Measurements from ENCODE around the gene PPP4R2.
"Not testable (repeated sequence)": the region's sequence is repeated elsewhere in the genome, so short reads cannot be mapped to it uniquely, and the experiment has no call there.

PPP4R2 gene

DNA sequence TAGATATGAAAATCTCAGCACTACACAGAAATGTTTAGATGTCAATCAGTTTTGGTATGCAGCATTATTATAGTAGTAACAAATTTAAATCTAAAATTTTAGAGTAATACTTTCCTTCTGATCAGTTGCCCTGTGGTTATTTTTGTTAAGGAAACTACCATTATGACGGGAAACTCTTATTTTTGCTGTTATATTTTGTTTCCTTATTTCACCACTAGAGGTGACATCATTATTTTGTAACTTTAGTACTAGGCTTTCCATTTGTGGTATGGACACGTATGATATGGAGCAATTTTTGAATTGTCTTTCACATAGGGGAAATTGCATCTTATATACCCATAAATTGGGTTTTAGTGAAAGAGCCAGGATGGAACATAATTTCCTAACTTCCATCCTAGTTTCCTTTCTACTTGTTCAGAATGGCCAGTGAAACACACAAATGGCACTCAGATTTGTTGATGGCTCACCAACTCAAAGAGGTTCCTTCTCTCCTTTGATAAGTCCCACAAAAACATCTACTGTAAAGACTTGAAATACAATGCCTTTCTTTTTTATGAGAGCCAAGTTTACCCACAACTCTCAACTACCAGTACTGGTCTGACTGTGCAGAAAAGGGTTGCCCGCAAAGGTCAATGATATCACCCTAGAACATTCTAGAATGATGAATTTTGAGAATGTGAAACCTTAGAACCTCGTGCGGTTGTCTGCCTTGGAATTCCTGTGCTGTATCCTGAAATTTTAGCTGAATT is 19.4 kb upstream of the PPP4R2 start:
- no peak for DNase-seq

DNA sequence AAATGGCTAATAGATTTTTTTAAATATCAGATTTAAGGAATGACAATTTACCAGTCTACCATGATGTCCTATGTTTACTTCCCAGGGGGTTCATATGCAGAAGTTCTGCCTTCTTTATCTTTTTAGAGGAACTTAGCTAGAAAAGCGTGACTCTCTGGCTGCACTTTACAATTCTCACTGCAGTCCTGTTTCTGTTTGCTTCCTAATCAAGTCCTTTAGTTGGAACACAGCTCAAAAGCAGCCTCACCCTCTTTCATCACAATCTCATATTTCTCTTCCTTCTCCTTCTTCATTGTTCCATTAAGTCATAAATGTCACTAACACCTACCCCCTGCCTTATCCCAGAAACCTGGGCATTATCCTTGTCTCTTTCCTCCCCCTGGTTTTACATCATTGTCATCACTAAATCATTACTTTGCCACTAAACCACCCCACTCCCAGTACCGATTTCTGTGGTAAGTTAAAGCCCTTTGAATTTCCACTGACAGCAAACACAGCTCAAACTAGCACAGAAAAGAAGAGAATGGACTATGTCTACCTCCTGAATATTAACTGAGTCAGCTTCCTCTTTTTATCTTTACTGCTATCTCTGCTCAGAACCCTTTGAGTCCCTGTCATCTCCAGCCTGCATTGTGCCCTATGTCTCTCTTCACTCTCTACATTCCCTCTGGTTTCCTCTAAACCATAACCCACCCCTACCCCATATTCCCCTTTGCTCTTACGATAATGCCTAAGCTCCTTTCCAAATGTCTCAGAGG is 13.8 kb upstream of the PPP4R2 start:
- DNase-seq = no peak

DNA sequence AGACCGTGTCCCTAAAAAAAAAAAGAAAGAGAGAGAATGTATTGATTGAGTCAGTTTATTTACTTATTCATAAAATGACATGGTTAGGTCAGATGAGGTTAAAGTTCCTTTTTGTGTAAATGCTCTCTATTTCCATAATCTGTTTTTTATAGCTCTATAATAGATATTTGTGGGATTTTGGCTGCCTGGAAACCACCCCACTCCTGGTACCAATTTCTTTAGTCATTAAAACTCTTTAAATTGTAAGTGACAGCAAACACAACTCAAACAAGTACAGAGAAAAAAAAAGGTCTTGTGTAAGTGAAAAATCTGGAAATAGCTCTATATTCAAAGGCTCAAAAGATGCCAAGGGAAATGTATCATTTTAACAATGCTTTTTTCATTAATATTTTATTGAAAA is 11.0 kb upstream of the PPP4R2 start:
- DNase-seq = no peak

DNA sequence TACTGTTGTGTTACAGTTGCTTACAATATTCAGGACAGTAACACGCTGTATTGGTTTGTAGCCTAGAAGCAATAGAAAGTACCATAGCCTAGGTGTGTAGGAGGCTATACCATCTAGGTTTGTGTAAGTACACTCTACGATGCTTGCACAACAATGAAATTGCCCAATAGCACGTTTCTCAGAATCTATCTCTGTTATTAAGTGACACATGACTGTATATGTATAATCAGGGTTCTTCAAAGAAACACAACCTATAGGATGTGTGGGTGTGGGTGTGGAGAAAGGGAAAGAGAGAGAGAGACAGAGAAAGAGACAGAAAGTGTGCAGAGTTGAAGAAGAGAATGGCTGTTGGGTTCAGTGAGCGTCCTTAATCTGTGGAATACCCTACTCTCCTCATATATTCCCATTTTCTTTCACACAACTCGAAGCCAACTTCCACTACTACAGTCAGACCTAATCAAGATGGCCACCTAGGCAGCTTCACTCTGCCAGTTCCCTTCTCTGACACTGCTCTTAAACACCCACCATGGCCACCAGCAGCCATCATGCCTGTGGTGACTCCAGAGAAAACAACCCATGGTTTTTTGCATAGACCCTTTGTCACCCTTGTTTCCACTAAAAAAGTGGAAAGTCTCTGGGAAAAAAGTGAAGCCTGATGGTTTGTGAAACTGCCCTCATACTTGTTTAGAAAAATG is 5.8 kb upstream of the PPP4R2 start:
- DNase-seq = no peak

DNA sequence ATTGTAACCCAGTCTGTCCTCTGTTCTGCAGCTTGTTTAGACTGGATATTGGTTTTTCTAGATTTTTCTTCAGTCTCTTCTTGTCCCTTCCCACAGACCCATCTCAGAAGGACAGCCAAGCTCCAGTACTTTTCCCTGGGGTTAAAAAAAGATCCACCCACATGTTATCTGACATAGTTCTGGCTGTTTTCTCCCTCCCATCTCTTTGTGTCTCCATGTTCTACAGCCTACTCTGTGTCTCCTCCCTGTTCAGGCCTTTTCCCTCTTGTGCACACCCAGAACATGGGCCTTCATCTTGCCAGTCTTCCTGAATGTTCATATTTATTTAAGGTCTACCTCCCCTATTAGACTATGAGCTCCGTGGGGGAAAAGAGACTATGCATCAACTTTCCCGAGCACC is 5.1 kb upstream of the PPP4R2 start:
- DNase-seq = no peak

DNA sequence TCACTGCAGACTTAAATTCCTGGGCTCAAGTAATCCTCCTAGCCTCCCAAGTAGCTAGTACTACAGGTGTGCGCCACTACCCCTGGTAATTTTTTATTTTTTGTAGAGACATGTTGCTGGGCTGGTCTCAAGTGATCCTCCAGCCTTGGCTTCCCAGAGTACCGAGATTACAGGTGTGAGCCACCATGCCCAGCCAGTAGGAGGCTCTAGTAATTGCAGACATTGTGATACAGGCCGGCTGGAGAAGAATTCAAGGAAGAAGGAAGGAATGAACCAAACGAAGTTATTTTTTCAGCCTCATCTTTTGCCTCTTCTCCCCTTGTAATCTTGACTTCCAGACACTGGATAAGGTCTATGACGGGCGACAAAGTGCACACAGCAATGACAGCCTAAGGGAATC is 3.2 kb upstream of the PPP4R2 start:
- no peak for DNase-seq

DNA sequence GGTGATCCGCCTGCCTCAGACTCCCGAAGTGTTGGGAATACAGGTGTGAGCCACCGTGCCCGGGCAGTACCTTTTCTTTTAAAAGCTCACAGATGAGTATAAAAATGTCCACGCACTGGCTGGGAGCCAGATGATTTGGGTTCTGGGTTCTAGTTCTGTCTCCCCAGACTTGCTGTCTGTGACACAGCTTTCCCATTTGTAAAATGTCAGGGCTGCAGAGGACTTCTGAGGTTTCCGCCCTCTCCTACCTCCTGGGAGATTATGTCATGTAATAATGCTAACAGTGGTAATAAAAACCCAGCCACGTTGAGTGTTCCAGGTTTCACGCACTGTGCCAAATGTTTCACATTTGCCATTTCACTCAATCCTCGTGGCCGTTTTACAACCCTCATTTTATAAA is 1.3 kb upstream of the PPP4R2 start:
- no peak for DNase-seq

DNA sequence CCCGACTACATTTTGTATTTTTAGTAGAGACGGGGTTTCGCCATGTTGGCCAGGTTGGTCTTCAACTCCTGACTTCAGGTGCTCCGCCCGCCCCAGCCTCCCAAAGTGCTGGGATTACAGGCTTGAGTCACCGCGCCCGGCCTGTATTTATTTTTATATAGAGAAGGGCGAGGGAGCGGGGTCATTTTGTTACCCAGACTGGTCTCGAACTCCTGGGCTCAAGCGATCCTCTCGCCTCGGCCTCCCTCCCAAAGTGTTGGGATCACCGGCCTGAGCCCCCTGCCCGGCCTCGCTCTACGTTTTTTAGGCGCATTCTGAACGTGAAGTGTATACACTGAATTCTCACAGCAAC is 514 bp upstream of the PPP4R2 start:
- no peak for DNase-seq

DNA sequence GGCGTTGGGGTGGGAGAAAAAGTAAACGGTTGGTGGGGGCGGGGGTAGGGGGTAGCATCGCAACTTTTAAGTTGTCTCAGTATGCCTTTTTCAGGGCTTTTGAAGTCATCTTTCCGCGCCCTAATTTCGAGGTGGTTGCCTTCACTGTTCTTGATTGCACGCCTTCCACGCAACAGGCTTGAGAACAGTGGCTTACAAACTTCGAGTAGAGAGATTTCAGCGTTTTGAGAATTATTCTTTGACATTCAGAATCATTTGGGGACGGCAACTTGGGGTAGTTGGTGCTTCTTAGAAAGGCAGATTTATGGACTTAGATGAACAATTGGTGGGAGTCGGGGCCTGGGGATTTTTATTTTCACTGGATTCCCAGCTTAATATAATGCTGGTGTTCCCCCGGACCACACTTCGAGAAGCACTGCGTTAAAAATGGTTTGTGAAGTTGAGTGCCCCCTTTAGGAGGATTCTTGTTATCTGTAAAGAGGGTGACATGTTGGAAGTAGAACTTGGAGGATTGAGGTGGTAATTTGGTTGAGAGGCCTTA is 880 bp downstream of the PPP4R2 start:
- peak; percentile 26 for DNase-seq

DNA sequence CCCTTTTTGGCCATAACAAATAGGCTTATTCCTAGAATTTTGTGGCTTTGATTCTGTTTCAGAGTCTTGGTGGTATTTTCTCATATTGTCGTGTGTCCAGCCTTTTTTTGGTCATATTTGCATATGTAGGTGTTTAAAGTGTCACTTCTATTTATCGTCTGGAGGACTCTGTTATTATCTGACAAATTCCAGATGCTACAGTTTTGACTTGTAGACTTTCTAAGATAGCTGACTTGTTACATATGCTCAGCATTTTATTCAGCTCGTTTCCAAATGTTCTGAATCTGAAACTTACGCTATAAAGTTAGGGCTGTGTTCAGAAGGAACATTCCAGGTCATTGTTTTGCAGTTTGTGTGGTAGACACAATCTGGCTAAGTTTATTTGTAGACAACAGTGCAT is 1.9 kb downstream of the PPP4R2 start:
- no peak for DNase-seq

DNA sequence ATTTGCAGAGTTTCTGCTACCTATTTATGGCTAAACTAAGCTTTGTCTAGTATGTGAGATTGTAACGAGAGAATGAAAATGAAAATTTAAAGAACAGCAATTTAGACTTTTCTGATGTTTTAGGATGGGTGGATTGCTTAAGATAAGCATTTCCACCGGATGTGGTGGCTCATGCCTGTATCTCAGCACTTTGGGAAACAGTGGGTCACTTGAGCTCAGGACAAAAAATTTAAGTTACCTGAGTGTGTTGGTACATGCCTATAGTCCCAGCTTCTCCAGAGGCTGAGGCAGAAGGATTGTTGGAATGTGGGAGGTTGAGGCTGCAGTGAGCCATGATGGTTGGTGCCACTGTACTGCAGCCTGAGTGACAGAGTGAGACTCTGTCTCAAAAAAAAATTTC is 3.3 kb downstream of the PPP4R2 start:
- DNase-seq = no peak

DNA sequence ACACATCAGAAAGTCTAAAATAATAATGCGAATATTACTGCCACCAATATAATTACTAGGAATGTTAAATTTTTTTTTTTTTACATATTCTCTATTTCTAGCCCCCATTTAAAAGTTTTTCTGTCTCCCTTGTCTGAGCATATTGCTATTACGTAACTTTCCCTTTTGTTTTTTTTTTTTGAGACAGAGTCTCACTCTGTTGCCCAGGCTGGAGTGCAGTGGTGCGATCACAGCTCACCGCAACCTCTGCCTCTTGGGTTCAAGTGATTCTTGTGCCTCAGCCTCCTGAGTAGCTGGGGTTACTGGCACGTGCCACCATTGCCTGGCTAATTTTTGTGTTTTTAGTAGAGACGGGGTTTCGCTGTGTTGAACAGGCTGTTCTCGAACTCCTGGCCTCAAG is 6.4 kb downstream of the PPP4R2 start:
- not testable (repeated sequence) for DNase-seq

DNA sequence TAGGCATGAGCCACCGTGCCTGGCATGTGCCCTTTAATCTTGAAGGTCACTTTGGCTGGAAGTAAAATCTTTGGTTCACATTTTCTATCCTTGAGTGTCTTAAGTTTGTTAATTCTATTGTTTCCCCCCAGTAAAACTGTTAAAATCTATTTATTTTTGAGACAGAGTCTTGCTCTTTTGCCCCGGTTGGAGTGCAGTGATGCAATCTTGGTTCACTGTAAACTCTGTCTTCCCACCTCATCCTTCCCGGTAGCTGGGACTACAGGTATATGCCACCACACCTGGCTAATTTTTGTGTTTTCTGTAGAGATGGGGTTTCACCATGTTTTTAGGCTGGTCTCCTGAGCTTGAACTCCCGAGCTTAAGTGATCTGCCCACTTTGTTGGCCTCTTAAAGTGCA is 7.7 kb downstream of the PPP4R2 start:
- DNase-seq = no peak

DNA sequence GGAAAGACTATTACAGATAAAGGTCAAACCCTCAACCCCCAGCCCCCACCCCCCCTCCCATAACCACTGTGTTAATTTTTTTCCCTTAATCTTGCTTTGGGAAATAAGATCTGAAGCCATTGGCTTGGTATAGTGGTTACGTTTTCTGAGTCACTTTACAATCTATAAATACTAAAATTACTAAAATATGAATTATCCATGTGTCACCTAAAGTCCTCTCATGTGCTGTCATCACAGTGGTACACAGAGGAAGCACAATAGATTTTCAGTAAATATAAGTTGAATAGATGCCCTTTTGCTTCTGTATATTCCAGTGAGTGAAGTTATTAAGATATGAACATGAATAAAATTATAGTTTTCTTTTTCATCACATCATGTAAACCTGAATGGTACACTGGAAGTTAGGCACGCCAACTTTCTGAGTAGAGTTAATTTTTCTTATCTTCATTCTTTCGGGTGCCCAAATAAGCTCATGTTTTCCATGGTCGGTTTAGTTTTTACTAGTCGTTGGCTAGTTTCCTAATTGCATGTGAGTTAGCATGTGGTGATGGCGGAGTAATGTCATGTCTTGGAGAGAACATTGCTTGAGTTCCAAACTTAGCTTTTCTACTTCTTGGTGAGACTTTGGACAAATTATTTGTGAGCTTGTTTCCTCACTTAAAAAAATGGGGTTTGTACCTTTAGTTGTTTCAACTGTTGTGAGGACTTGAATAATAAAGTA is 11.5 kb downstream of the PPP4R2 start:
- DNase-seq = no peak

DNA sequence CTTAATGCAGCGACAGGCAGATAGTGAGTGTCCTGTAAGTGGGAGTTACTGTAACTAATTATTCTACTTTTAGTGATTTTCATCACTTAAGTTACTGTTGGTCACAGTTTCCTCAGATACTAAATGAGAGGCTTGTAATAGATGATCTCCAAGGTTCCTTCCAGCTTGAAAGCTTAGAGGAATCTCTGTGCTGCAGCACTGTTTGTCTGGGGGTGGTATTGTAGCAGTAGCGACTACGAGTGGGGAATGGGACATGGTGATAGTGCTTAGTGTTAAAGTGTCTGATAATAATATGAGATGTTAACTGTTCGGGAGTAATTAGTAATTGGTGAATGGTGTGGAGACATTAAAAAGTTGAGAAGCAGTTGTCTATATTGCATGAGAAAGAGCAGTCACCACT is 12.4 kb downstream of the PPP4R2 start:
- DNase-seq = no peak

DNA sequence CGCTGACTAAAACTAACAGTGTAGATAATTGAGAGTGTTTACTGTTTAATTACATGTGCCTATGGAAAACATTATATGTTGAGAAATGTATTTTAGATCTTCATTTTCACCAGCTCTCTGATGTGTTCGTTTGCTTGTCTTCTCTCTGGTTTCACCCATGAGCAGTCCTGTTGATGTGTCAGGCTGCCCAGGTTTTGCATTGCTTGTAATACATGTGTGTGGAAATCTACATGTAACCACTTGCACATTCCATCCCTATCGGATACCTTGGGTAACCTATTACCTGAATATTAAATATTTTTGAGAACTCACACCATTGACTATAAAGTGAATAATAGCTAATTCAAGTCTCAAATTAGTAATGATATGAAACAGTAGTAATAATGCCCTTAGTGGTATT is 13.1 kb downstream of the PPP4R2 start:
- no peak for DNase-seq

DNA sequence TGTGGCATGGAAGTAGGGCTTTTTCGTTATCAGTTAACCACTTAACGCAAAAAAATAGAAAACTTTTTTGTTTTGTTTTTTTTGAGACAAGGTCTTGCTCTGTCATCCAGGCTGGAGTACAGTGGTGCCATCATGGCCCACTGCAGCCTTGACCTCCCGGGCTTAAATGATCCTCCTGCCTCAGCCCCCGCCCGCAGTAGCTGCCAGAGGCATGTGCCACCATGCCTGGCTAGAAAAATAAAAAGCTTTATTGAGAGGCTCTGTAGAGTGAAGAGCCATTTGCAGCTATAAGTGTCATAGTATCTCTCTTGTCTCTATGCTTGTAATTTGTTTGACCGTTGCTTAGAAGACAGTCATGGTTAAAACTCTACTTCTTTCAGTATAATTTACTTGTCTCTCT is 13.5 kb downstream of the PPP4R2 start:
- DNase-seq = no peak

DNA sequence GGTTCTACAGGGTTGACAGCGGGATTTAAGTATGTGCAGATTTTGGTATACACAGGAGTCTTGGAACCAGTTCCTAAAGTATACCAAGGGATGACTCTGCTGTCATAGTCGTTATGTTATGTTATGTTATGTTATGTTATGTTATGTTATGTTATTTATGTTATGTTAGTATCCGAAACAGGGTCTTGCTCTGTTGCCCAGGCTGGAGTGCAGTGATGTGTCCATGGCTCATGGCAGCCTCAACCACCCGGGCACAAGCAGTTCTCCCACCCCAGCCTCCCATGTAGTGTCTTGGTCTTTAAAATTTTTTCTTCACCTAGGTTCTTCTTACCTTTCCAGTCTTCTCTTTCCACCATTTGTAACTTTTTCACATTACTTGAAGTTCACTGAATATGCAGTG is 21.7 kb downstream of the PPP4R2 start:
- no peak for DNase-seq

DNA sequence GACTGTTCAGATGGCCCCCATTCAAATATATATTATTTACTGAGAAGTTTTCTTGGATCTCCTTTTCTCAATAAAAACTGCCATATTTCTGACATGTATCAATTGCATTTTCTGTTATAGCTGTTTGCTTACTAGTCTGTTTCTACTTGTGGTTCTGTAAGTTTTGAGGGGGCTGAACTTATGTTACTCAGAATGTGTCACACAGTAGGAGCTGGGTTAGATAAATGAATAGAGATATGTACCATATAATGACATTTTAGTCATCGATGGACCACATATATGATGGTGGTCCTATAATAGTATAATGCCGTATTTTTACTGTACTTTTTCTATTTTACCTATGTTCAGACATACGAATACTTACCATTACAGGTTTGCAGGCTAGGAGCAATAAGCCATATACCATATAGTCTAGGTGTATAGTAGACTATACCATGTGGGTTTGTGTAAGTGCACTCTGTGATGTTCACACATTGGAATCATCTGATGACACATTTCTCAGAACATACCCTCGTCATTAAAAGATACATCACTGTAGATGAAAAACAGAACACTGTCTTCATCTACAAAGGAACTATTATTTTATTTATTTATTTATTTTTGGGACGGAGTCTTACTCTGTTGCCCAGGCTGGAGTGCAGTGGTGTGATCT is 22.3 kb downstream of the PPP4R2 start:
- no peak for DNase-seq

DNA sequence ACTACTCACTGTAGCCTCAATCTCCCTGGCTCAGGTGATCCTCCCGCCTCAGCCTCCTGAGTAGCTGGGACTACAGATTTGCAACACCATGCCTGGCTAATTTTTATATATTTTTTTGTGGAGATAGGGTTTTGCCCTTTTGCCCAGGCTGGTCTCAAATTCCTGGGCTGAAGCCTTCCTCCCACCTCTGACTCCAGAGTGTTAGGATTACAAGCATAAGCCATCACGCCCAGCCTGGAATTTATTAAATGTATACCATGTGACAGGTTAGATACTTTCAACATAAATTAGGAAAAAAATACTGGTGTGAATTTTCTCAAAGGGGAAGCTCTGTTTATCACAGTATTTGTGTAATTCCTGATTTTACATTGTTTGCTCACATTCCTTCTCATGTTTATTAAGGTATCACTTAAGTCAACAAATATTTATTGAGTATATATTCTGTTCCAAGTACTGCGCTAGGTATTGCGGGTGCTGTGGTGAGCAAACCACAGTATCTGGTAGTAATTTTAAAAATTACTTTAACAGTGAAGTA is 24.8 kb downstream of the PPP4R2 start:
- no peak for DNase-seq

DNA sequence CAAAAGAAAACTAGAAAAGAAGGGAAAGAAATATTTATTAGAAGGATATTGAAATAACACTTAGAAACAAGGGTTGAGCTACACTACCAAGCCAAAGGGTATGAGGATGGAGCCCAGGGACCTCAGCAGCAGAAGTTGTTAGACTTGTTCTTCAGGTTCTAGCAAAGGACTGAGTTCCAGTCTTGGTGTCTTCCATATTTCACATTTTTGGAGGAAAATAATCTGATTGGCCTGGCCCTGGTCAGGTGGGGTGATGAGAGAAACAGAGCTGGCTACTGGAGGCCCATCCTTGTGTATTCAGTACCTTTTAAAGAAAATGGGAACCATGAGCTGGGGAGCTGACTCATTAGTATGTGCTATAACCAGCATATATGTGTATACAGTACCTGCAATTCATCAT is 28.2 kb downstream of the PPP4R2 start:
- DNase-seq = peak; percentile 35

DNA sequence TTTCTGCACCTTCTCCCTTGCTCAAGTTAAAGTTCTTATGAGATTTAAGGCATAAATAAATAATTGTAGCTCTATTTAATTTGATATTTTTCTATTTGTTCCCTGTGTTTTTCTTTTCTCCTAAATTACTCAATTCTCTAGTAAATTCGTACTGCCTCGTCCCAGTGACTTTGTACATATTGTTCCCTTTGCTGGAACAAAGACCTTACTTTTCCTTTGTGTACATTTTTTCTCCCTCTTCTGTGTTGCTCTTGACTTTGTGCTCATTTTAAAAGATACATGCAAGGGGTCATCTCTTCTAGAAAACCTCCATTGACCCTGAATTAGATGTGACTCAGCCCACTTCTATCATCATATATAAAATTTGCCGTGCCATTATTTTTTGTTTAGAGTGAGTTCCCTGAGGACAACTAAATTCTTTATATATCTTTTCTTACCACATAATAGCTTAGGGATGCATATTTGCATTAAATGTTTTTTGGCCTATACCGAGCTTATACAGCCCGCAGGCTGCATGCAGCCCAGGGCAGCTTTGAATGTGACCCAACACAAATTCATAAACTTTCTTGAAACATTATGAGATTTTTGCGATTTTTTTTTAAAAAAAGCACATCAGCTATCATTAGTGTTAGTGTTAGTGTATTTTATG is 29.6 kb downstream of the PPP4R2 start:
- DNase-seq = no peak

All from DMS53 (cell line).